Thoracic aorta (tissue), 2 donors: ENCODE data around the gene ADCK1. TPM values are rescaled to one million over a fixed set of nuclear protein-coding genes. Genes with fewer than 3 reads are reported as not detected.
"Not testable (repeated sequence)": the region's sequence is repeated elsewhere in the genome, so short reads cannot be mapped to it uniquely, and the experiment has no call there.

Experiments used
- ATAC-seq: fragments of 150-250 bp; one replicate; pipeline ENCODE4 v1.8.0; 2017; ENCODE audit warnings: low read depth; ENCODE audit not compliant: insufficient number of reproducible peaks, low FRiP score
- DNase-seq: peaks from one replicate; pipeline ENCODE4 v3.0.0-alpha.2; 2020; ENCODE audit warnings: low spot score
- H3K27ac ChIP-seq, 2 donors: fragments of 200-600 bp; sonication (generic); 1 replicate in 1 of 2; 2 replicates in 1 of 2; pipeline ENCODE4 v1.5.1; 2016; ENCODE audit warnings: mild to moderate bottlenecking in 2 of 2, moderate library complexity in 2 of 2
- H3K27me3 ChIP-seq: fragments of 200-600 bp; sonication (generic); replicated peaks from 2 replicates; pipeline ENCODE4 v1.6.0; 2016; ENCODE audit warnings: mild to moderate bottlenecking; ENCODE audit not compliant: insufficient read depth
- H3K36me3 ChIP-seq: fragments of 200-600 bp; sonication (generic); one replicate; pipeline ENCODE4 v1.5.1; 2016
- H3K4me1 ChIP-seq, 2 donors: fragments of 200-600 bp; sonication (generic); 1 replicate in 1 of 2; 2 replicates in 1 of 2; pipeline versions ENCODE4 v1.5.1 to v1.6.0; 2016; ENCODE audit warnings: low read depth in 2 of 2, mild to moderate bottlenecking in 1 of 2; ENCODE audit not compliant: control insufficient read depth in 1 of 2
- H3K4me3 ChIP-seq: fragments of 200-600 bp; sonication (generic); 2 replicates; pipeline ENCODE4 v1.5.1; 2016; ENCODE audit warnings: mild to moderate bottlenecking
- H3K9me3 ChIP-seq: fragments of 200-600 bp; sonication (generic); 2 replicates; pipeline ENCODE4 v1.5.1; 2016
- CTCF ChIP-seq: fragments of 200-600 bp; sonication (generic); IDR thresholded peaks from one replicate; pipeline ENCODE4 v1.5.1; 2019; ENCODE audit warnings: antibody characterized with exemption
- total RNA-seq, 2 donors: library from RNA; depleted of rRNA; stranded (reverse); fragments of >200 nt; gene quantifications; one replicate each; pipeline versions ENCODE4 v1.1.0 to v1.2.3, GENCODE V29; 2016

Gene ADCK1
- total RNA-seq, 2 donors from 2014 or later: 2.2 to 11.2 TPM

- DNase-seq: no peak
- Histone ChIP-seq H3K36me3 (no peaks in the 10 kb centered on the region), H3K4me3 (no peak overlapping the region), H3K27ac (no peak overlapping the region), H3K4me1 (no peaks in the 10 kb centered on the region), H3K9me3 (no peaks in the 10 kb centered on the region), H3K27me3 (no peaks in the 10 kb centered on the region)
- TF ChIP-seq CTCF: no peak
- ATAC-seq: no peak
Measured at GRCh38 chr14:77786148-77786547, 13.8 kb upstream of the ADCK1 start.

GRCh38 chr14:77790566-77791224 lies 9.2 kb upstream of the ADCK1 start:
- H3K4me1 ChIP-seq: peaks cover 0 to 4% of the 10 kb centered on the region in 2 donors
- no peak overlapping the region for H3K27ac ChIP-seq
- no peak for TF ChIP-seq CTCF
- no peaks in the 10 kb centered on the region for H3K27me3 ChIP-seq
- H3K4me3 ChIP-seq: no peak overlapping the region
- ATAC-seq: no peak
- DNase-seq: no peak
- H3K36me3 ChIP-seq: no peaks in the 10 kb centered on the region
- H3K9me3 ChIP-seq: no peaks in the 10 kb centered on the region

- H3K4me1 ChIP-seq: peaks cover 0 to 4% of the 10 kb centered on the region in 2 donors
- H3K9me3 ChIP-seq: no peaks in the 10 kb centered on the region
Measured at GRCh38 chr14:77791225-77791600, 8.7 kb upstream of the ADCK1 start.

GRCh38 chr14:77793255-77793654 lies 6.7 kb upstream of the ADCK1 start:
- not testable (repeated sequence) for H3K27ac ChIP-seq, H3K4me3 ChIP-seq, DNase-seq, ATAC-seq, H3K9me3 ChIP-seq, H3K27me3 ChIP-seq, H3K36me3 ChIP-seq, H3K4me1 ChIP-seq

More at GRCh38 chr14:77791225-77791600, 8.7 kb upstream of the ADCK1 start:
- no peak for TF ChIP-seq CTCF
- ATAC-seq (no peak), DNase-seq (no peak)
- H3K27me3 ChIP-seq: no peaks in the 10 kb centered on the region
- H3K4me3 ChIP-seq: no peak overlapping the region
- H3K36me3 ChIP-seq: no peaks in the 10 kb centered on the region
- no peak overlapping the region for H3K27ac ChIP-seq

GRCh38 chr14:77794357-77794756 lies 5.6 kb upstream of the ADCK1 start:
- Histone ChIP-seq H3K4me3 (no peak overlapping the region), H3K36me3 (no peaks in the 10 kb centered on the region), H3K27me3 (no peaks in the 10 kb centered on the region), H3K27ac (no peak overlapping the region), H3K9me3 (no peaks in the 10 kb centered on the region), H3K4me1 (peaks cover 0 to 4% of the 10 kb centered on the region in 2 donors)
- no peak for ATAC-seq
- DNase-seq: no peak
- no peak for TF ChIP-seq CTCF

- H3K4me3 ChIP-seq: peak overlapping the region; percentile 91
- H3K36me3 ChIP-seq, H3K9me3 ChIP-seq, ATAC-seq, H3K4me1 ChIP-seq, H3K27me3 ChIP-seq, DNase-seq: not testable (repeated sequence)
- peak overlapping the region; percentile 76 to 84 for H3K27ac ChIP-seq
Measured at GRCh38 chr14:77799456-77799855, 453 bp upstream of the ADCK1 start.
